KOPT-K1 (cell line): ENCODE results near the gene ANKRD10.

Experiments
- H3K27ac ChIP-seq: fragments of 200-600 bp; sonication (generic); 2 replicates; pipeline ENCODE4 v1.5.1; 2016; ENCODE audit warnings: antibody characterized with exemption, mild to moderate bottlenecking, low read depth, low read length; ENCODE audit not compliant: poor library complexity, severe bottlenecking
- H3K36me3 ChIP-seq: fragments of 200-600 bp; sonication (generic); 2 replicates; pipeline ENCODE4 v1.5.1; 2017; ENCODE audit warnings: antibody characterized with exemption, mild to moderate bottlenecking, low read length, moderate library complexity; ENCODE audit not compliant: insufficient read depth
- H3K9me3 ChIP-seq: fragments of 200-600 bp; sonication (generic); 2 replicates; pipeline ENCODE4 v1.5.1; 2017; ENCODE audit warnings: antibody characterized with exemption, low read length, mild to moderate bottlenecking; ENCODE audit not compliant: insufficient read depth, poor library complexity, severe bottlenecking

The ANKRD10 gene

GRCh38 chr13:110886870-110887596 is 27.8 kb downstream of the ANKRD10 start:
- H3K27ac ChIP-seq, result no peak overlapping the region
- no peaks in the 10 kb centered on the region for H3K9me3 ChIP-seq
- peaks cover 46% of the 10 kb centered on the region for H3K36me3 ChIP-seq

- Histone ChIP-seq H3K36me3 (peaks cover 43% of the 10 kb centered on the region), H3K27ac (no peak overlapping the region), H3K9me3 (no peaks in the 10 kb centered on the region)
These were observed 28.7 kb downstream of the ANKRD10 start for GRCh38 chr13:110885966-110886869.

DNA sequence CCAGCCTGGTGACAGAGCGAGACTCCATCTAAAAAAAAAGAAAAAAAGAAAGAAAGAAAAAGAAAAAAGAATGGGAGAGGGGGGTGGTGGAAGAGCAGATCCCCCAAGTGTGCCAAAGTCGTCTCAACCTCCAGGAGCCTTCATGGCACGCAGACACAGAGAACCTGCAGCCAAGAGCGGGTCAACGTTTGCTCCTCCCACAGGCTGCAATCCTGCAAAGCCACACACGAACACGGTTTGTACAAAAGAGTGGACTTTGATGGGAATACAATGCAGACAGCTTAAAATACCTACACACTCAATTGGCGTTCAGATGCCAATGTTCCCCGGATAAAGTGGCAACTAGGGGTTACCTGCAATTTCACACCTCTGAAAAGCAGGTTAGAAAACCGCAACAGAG is 29.4 kb downstream of the ANKRD10 start:
- no peaks in the 10 kb centered on the region for H3K9me3 ChIP-seq
- peaks cover 40% of the 10 kb centered on the region for H3K36me3 ChIP-seq
- no peak overlapping the region for H3K27ac ChIP-seq

DNA sequence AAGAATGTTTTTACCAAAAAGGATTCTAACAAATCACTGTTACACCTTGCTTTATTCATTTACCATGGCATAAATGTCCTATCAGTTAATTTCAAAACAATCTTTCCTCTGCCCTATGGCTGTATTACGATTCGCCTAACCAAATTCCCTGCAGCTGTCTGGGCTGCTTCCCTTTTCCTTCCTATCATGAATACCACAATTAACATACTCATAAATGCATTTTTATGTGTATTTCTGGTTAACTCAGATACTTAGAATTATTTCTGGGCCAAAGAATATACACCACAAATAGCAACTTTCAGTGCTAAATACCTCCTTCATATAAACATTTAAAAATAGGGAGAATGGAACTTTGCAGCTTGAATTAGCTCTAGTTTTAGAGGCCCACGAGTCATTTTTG is 30.4 kb downstream of the ANKRD10 start:
- no peak overlapping the region for H3K27ac ChIP-seq
- H3K36me3 ChIP-seq, result peaks cover 44% of the 10 kb centered on the region
- no peaks in the 10 kb centered on the region for H3K9me3 ChIP-seq

GRCh38 chr13:110883542-110883941 is 31.3 kb downstream of the ANKRD10 start:
- peaks cover 40% of the 10 kb centered on the region; the same call in 1 of the 2 replicates for H3K36me3 ChIP-seq
- no peaks in the 10 kb centered on the region for H3K9me3 ChIP-seq
- H3K27ac ChIP-seq, result no peak overlapping the region

DNA sequence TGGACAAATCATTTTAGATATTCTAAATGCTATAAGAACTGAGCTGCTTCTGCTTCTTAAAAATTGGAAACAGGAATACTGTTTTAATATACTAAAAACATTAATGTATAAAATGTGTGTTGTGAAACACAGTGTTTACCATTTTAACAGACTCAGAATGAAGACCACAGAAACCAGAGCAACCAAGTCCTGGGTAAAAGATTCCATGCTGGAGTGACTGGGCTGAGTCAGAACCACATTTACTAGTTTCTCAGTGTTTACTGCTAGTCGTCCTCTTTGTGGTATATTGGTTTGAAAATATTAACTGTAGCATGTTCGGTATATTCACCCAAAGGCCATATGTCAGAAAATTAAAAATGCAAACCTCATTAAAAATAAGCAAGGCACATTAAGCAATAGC is 31.9 kb downstream of the ANKRD10 start:
- Histone ChIP-seq H3K27ac (no peak overlapping the region), H3K9me3 (no peaks in the 10 kb centered on the region), H3K36me3 (peaks cover 39% of the 10 kb centered on the region; the same call in 1 of the 2 replicates)

- peaks cover 39% of the 10 kb centered on the region; the same call in 1 of the 2 replicates for H3K36me3 ChIP-seq
These were observed 32.8 kb downstream of the ANKRD10 start for GRCh38 chr13:110881839-110882627.

DNA sequence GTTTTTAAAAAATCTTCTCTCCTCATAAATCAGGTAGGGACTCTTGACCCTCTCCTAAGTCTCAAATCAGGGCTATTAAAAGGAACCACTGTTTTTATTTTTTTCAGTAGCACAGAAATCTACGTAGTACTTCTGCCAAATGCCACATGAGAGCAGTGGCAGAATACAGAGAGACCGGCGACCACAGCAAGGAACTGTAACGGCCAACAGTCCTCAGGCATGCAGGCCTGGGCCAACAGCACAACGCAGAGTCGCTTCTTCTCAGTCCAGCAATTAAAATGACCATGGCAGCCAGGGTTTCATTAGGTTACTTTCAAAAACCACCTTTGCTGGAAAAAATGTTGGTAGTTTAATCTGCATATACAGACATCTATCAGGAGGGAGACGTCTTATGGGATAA is 34.2 kb downstream of the ANKRD10 start:
- H3K27ac ChIP-seq, result no peak overlapping the region
- H3K9me3 ChIP-seq, result no peaks in the 10 kb centered on the region
- peaks cover 39% of the 10 kb centered on the region; the same call in 1 of the 2 replicates for H3K36me3 ChIP-seq

More at GRCh38 chr13:110881839-110882627, 32.8 kb downstream of the ANKRD10 start:
- no peak overlapping the region for H3K27ac ChIP-seq
- H3K9me3 ChIP-seq, result no peaks in the 10 kb centered on the region

GRCh38 chr13:110879482-110879881 is 35.4 kb downstream of the ANKRD10 start:
- H3K36me3 ChIP-seq, result peaks cover 39% of the 10 kb centered on the region; the same call in 1 of the 2 replicates
- H3K9me3 ChIP-seq, result no peaks in the 10 kb centered on the region
- H3K27ac ChIP-seq, result no peak overlapping the region

GRCh38 chr13:110877737-110878258 is 37.1 kb downstream of the ANKRD10 start:
- Histone ChIP-seq H3K27ac (no peak overlapping the region), H3K9me3 (no peaks in the 10 kb centered on the region), H3K36me3 (peaks cover 31% of the 10 kb centered on the region; the same call in 1 of the 2 replicates)

GRCh38 chr13:110876609-110877008 is 38.3 kb downstream of the ANKRD10 start:
- H3K36me3 ChIP-seq, result peaks cover 19% of the 10 kb centered on the region; the same call in 1 of the 2 replicates
- H3K27ac ChIP-seq, result no peak overlapping the region
- no peaks in the 10 kb centered on the region for H3K9me3 ChIP-seq

DNA sequence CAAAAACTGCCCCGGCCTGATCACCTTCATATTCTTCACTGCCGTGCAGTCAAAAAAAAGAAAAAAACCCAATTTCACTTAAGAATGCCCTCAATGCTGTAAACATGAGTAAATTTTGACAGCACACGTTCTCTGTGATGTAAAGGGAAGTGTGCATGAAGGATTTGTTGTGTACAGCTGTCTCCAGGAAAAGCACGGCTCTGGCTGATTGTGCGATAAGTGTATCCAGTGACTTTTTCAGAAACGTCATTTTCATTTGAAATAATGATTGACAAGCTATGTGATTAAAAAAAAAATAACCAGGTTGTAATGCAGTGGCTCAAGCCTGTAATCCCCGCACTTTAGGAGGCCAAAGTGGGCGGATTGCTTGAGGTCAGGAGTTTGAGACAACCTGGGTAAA is 39.6 kb downstream of the ANKRD10 start:
- Histone ChIP-seq H3K36me3 (peaks cover 12% of the 10 kb centered on the region; the same call in 1 of the 2 replicates), H3K9me3 (no peaks in the 10 kb centered on the region), H3K27ac (no peak overlapping the region)

DNA sequence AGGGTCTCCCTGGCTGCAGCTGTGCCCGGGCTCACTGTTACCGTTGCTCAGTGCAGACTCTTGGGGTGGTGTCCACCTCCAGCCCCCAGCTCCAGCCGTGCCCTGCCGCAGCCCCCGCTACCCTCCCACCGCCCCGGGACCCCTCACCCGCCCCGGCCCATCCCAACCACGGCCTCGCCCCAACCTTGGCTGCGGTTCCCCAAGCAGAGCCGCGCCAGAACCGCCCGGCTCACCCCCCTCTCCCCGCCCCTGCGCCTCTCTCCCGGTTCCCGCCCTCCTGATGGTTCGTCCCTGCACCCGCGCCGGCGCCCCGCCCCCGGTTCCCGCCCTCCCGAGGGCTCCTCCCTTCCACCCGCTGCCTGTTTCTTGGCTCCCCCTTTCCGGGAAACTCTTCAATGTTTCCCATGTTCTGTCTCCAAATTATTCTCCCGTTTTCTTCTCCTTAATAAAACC is 40.3 kb downstream of the ANKRD10 start:
- peaks cover 5% of the 10 kb centered on the region; the same call in 1 of the 2 replicates for H3K36me3 ChIP-seq
- no peaks in the 10 kb centered on the region for H3K9me3 ChIP-seq
- H3K27ac ChIP-seq, result no peak overlapping the region

GRCh38 chr13:110873639-110874507 is 41.0 kb downstream of the ANKRD10 start:
- H3K27ac ChIP-seq, result no peak overlapping the region
- H3K9me3 ChIP-seq, result no peaks in the 10 kb centered on the region
- no peaks in the 10 kb centered on the region for H3K36me3 ChIP-seq
